Loucy (cell line): ENCODE results near the gene TPR.

Experiments
- H2AFZ ChIP-seq: fragments of 200-600 bp; sonication (generic); 2 replicates; pipeline ENCODE4 v1.6.0; 2016; ENCODE audit warnings: antibody characterized with exemption, mild to moderate bottlenecking, low read length, moderate library complexity
- H3F3A ChIP-seq: fragments of 200-600 bp; 2 replicates; pipeline ENCODE4 v1.6.0; 2016; ENCODE audit warnings: antibody characterized with exemption, low read depth, mild to moderate bottlenecking
- H3K27me3 ChIP-seq: fragments of 200-600 bp; sonication (generic); 2 replicates; pipeline ENCODE4 v1.6.1; 2014; ENCODE audit warnings: low read length, mild to moderate bottlenecking; ENCODE audit not compliant: insufficient read depth, poor library complexity, severe bottlenecking
- H3K36me3 ChIP-seq: fragments of 200-600 bp; sonication (generic); 2 replicates; pipeline ENCODE4 v1.6.1; 2016; ENCODE audit warnings: low read length; ENCODE audit not compliant: insufficient read depth
- H3K4me1 ChIP-seq: fragments of 200-600 bp; sonication (generic); 2 replicates; pipeline ENCODE4 v1.5.1; 2014; ENCODE audit warnings: low read length, mild to moderate bottlenecking; ENCODE audit not compliant: insufficient read depth, poor library complexity, severe bottlenecking
- H3K4me2 ChIP-seq: fragments of 200-600 bp; sonication (generic); 2 replicates; pipeline ENCODE4 v1.6.0; 2014; ENCODE audit warnings: antibody characterized with exemption, low read length, low read depth, mild to moderate bottlenecking; ENCODE audit not compliant: poor library complexity, severe bottlenecking
- H3K4me3 ChIP-seq: fragments of 200-600 bp; sonication (generic); 2 replicates; pipeline ENCODE4 v1.5.1; 2014; ENCODE audit warnings: low read length, mild to moderate bottlenecking, mixed read lengths; ENCODE audit not compliant: poor library complexity, severe bottlenecking
- H3K79me2 ChIP-seq: fragments of 200-600 bp; sonication (generic); 2 replicates; pipeline ENCODE4 v1.6.1; 2014; ENCODE audit warnings: low read length; ENCODE audit not compliant: insufficient read depth
- H3K9ac ChIP-seq: fragments of 200-600 bp; sonication (generic); 2 replicates; pipeline ENCODE4 v1.6.0; 2014; ENCODE audit warnings: mild to moderate bottlenecking, low read depth, low read length, moderate library complexity; ENCODE audit not compliant: poor library complexity, severe bottlenecking
- H3K9me2 ChIP-seq: fragments of 200-600 bp; sonication (generic); replicated peaks from 2 replicates; pipeline ENCODE4 v1.6.1; 2016; ENCODE audit warnings: low read depth, low read length, mixed read lengths
- H3K9me3 ChIP-seq: fragments of 200-600 bp; sonication (generic); 2 replicates; pipeline ENCODE4 v1.6.1; 2014; ENCODE audit warnings: mild to moderate bottlenecking, antibody characterized with exemption, low read length, low read depth; ENCODE audit not compliant: insufficient read depth
- H4K20me1 ChIP-seq: fragments of 200-600 bp; sonication (generic); 2 replicates; pipeline ENCODE4 v1.6.0; 2014; ENCODE audit warnings: antibody characterized with exemption, low read length, mild to moderate bottlenecking; ENCODE audit not compliant: insufficient read depth, poor library complexity, severe bottlenecking
- CTCF ChIP-seq: fragments of 200-600 bp; sonication (generic); conservative IDR thresholded peaks from 2 replicates; pipeline ENCODE4 v1.5.1; 2014; ENCODE audit warnings: mild to moderate bottlenecking, antibody characterized with exemption, low read length
- EZH2phosphoT487 ChIP-seq: fragments of 200-600 bp; IDR thresholded peaks from 2 replicates; pipeline ENCODE4 v1.6.1; 2018; ENCODE audit warnings: antibody characterized with exemption, mild to moderate bottlenecking, moderate library complexity, borderline replicate concordance

The TPR gene

GRCh38 chr1:186301448-186301847, 73.6 kb downstream of the TPR start:
- no peak overlapping the region for H3K4me3 ChIP-seq
- no peaks in the 10 kb centered on the region for H3K79me2 ChIP-seq
- TF ChIP-seq EZH2phosphoT487 (no peak), CTCF (no peak)
- H4K20me1 ChIP-seq: no peaks in the 10 kb centered on the region
- H3F3A ChIP-seq: no peaks in the 10 kb centered on the region
- H3K4me2 ChIP-seq: no peak overlapping the region
- H3K27me3 ChIP-seq: no peaks in the 10 kb centered on the region
- H3K9me2 ChIP-seq: no peaks in the 10 kb centered on the region
- H2AFZ ChIP-seq: no peak overlapping the region
- H3K9ac ChIP-seq: no peak overlapping the region
- H3K9me3 ChIP-seq: no peaks in the 10 kb centered on the region
- H3K4me1 ChIP-seq: no peaks in the 10 kb centered on the region
- H3K36me3 ChIP-seq: no peaks in the 10 kb centered on the region

- no peaks in the 10 kb centered on the region for H3K9me2 ChIP-seq
- no peaks in the 10 kb centered on the region for H3K27me3 ChIP-seq
- no peaks in the 10 kb centered on the region for H3K4me1 ChIP-seq
- H3K9ac ChIP-seq: no peak overlapping the region
- H3F3A ChIP-seq: no peaks in the 10 kb centered on the region
- no peak overlapping the region for H2AFZ ChIP-seq
- H3K4me2 ChIP-seq: no peak overlapping the region
- no peaks in the 10 kb centered on the region for H3K9me3 ChIP-seq
- no peak for TF ChIP-seq EZH2phosphoT487
- no peak for TF ChIP-seq CTCF
- H4K20me1 ChIP-seq: no peaks in the 10 kb centered on the region
- no peaks in the 10 kb centered on the region for H3K36me3 ChIP-seq
- no peak overlapping the region for H3K4me3 ChIP-seq
- H3K79me2 ChIP-seq: no peaks in the 10 kb centered on the region
Measured at GRCh38 chr1:186300056-186300455, 75.0 kb downstream of the TPR start.

- no peak for TF ChIP-seq EZH2phosphoT487
- no peak for TF ChIP-seq CTCF
- no peaks in the 10 kb centered on the region for H3K9me3 ChIP-seq
- H3K9ac ChIP-seq: no peak overlapping the region
- H2AFZ ChIP-seq: no peak overlapping the region
- no peaks in the 10 kb centered on the region for H3K79me2 ChIP-seq
- H3K4me2 ChIP-seq: no peak overlapping the region
- H3F3A ChIP-seq: no peaks in the 10 kb centered on the region
- H3K4me3 ChIP-seq: no peak overlapping the region
- no peaks in the 10 kb centered on the region for H3K4me1 ChIP-seq
- H3K36me3 ChIP-seq: no peaks in the 10 kb centered on the region
- no peaks in the 10 kb centered on the region for H4K20me1 ChIP-seq
- H3K9me2 ChIP-seq: no peaks in the 10 kb centered on the region
- H3K27me3 ChIP-seq: no peaks in the 10 kb centered on the region
Measured at GRCh38 chr1:186299570-186299969, 75.5 kb downstream of the TPR start.
